Stimulated activated naive CD4-positive, alpha-beta T cell treated with Interleukin-2 at 50 U/mL for 16 hours (primary cell): ENCODE data around the gene POU6F2.

Experiments
- DNase-seq: peaks from one replicate; lab custom pipeline; 2025; lab: John Stamatoyannopoulos, UW

POU6F2 gene

GRCh38 chr7:39069896-39070881 lies 92.5 kb downstream of the POU6F2 start:
- no peak for DNase-seq

DNA sequence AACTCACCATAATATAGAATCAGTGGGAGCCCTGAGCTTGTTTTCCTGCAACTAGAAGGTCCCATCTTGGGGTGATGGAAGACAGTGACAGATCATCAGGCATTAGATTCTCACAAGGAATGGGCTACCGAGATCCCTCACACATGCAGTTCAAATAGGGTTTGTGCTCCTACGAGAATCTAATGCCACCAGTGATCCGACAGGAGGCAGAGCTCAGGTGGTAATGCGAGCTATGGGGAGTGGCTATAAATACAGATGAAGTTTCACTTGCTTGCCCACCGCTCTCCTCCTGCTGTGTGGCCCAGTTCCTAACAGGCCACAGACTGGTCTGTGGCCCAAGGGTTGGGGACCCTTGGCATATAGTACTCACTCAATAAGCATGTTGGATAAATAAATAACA lies 93.4 kb downstream of the POU6F2 start:
- no peak for DNase-seq

GRCh38 chr7:39073432-39073831 lies 95.7 kb downstream of the POU6F2 start:
- no peak for DNase-seq

DNA sequence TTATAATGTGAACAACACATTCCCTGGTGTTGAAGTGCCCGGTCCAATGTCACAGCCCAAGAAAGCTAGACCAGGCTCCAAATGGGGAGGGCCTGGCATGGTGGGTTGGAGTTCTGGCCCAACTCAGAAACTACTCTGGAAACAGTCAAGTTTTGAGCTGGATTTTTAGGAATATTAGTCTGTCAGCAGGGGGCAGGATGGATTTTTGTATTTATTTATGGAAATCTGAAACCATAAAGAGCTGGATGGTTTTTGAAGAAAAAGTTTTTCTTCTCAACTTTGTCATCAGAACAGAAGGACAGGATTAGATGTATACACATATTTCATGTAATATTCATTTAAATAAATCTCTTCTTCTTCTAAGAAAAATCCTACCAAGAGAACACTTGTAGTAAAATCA lies 97.5 kb downstream of the POU6F2 start:
- no peak for DNase-seq

DNA sequence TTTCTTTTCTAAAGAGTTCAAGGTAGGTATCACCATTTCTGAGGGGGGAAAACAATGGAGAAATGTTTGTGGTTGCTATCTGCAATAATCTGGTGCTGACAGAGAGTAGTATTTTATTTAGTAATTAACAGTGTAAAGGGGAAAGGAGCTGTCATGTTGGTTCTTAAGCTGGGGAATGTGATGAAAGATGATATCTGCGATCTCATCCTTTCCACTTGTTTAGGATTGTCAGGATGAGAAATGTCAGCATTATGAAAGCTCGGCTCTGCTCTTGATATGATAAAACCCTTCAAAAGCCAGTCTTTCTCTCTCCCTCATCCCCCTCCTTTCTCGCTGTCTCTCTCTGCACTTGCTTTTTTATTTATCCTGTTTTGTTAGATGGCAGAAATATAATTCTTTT lies 106.1 kb downstream of the POU6F2 start:
- no peak for DNase-seq

DNA sequence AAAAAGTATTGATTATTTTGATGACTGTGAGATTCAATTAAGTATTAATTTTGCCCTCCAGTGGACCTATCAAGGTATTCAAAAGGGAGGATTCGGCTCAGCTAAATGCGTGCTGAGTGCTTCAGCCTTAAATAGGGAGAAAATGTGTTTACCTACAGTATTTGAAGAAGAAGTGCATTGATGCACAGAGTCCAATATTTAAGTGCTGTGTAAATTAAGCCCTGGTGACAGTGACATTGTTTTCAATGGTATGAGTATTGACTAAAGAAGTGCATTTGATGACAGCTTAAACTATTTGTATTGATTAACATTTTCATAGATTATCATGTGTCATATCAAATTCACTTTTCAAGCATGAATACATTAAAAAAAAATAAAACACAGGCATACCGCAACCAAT lies 106.6 kb downstream of the POU6F2 start:
- no peak for DNase-seq

DNA sequence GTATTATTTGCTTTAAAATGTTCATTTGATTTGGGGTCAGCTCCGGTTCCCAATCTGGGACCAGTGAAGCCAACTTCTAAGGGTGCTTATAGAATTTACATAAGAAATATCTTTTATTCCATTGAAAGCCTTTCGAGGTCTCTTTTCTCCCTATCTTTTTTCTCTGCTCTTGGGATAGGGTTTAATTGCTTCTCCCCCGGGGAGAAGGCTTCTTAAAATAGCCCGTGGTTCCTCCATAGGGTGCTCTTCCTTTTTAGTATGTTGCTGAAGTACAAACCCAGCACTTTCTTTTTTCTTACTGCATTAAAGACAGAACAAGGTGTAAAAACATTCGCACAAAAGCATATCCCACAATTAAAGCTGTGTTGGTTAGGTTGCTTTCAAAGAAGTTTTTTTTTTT lies 107.5 kb downstream of the POU6F2 start:
- no peak for DNase-seq

DNA sequence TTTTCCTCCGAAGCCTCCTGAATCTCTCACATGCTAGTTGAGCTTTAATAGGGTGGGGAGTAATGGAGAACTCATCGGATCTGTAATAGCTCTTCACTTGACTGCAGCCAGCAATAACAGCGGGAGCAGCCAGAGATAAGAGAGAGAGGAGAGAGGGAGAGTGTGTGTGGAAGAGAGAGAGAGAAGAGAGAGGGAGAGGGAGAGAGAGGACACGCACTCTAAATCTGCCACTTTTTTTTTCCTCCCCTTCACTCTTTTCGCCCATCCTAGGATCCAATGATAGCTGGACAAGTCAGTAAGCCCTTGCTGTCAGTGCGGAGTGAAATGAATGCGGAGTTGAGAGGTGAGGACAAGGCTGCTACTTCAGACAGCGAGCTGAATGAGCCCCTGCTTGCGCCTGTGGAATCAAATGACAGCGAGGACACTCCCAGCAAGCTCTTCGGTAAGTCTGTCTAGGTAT lies 107.9 kb downstream of the POU6F2 start:
- DNase-seq = no peak

DNA sequence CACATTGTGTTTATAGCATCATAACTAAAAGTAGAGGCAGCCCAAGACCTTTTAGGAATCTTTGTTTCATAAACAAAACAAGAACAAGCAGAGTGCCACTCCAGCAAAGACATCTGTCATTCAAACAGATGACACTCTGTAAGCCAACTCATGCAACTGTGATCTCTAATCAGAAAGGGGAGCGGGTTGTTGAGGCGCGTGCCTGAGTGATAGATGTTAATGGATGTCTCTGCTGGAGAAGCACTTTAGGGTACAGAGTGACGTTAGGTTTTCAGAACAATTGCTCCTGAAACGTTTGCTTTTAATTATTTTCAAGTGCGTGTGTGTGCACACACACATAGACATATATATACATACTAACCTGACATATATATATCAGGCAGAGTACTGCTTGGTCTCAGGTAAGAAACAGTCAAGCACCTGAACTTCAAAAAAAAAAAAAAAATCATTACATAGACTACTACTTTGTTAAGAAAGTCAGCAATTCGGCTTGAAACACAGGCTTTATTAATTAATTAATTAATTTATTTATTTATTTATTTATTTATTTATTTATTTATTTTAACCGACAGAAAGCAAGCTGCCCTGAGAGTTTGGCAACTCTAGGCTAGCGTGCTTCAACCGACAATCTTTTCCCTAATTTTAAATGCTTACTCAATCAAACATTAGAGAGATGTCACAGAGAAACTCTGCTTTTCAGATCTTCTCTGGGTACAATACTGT lies 109.1 kb downstream of the POU6F2 start:
- DNase-seq = no peak

- no peak for DNase-seq
These were observed 111.3 kb downstream of the POU6F2 start for GRCh38 chr7:39088730-39089593.

- DNase-seq = no peak
These were observed 113.4 kb downstream of the POU6F2 start for GRCh38 chr7:39091145-39091544.

GRCh38 chr7:39091774-39092173 lies 114.1 kb downstream of the POU6F2 start:
- DNase-seq = no peak

GRCh38 chr7:39094731-39095130 lies 117.0 kb downstream of the POU6F2 start:
- no peak for DNase-seq

- no peak for DNase-seq
These were observed 118.3 kb downstream of the POU6F2 start for GRCh38 chr7:39095875-39096619.

GRCh38 chr7:39098506-39098905 lies 120.8 kb downstream of the POU6F2 start:
- DNase-seq = no peak

DNA sequence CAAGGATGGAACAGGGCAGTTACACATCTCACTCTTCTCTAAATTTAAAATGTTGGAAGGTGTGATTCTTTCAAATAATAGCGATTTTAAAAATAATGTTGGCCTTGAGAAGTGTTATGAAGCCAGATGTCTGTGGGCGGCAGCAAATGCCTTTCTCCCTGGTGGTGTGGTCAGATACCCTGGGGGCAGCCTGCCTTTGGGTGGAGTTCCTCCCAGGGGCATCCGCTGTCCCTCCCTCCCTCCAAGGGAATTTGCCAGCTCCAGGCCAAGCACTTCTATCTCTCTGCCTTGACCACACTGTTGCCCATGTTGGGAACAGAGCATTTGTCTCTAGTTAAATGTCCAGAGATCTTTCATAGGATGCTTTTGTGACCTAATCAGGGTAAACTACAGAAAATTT lies 121.4 kb downstream of the POU6F2 start:
- no peak for DNase-seq

GRCh38 chr7:39100270-39100669 lies 122.6 kb downstream of the POU6F2 start:
- no peak for DNase-seq

- no peak for DNase-seq
These were observed 124.5 kb downstream of the POU6F2 start for GRCh38 chr7:39102234-39102633.

DNA sequence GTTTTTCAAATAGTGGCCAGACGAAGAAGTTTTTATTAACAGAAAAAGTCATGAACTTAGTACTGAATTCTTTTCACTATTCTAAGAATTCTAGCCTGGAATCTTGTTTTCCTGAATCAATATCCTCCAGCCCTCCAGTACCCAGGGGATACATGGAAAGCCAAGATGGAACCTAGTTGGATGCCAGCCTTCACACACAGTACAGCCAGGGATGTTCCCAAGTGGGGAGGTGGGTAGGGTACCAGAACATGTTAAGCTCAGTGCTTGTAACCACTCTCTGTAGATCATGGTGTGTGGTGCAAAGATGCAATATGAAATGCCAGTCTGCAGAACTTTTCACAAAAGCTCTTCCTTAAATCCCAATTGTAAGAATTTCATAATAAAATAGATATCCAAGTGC lies 128.0 kb downstream of the POU6F2 start:
- DNase-seq = no peak

- DNase-seq = no peak
These were observed 148.1 kb downstream of the POU6F2 start for GRCh38 chr7:39125846-39126245.

GRCh38 chr7:39127058-39127457 lies 149.3 kb downstream of the POU6F2 start:
- DNase-seq = no peak
